LoVo (cell line): ENCODE results near the gene ZDHHC4.

Experiments
- DNase-seq: peaks from one replicate; pipeline ENCODE4 v3.0.0-alpha.2; 2016; ENCODE audit warnings: low spot score

The ZDHHC4 gene

DNA sequence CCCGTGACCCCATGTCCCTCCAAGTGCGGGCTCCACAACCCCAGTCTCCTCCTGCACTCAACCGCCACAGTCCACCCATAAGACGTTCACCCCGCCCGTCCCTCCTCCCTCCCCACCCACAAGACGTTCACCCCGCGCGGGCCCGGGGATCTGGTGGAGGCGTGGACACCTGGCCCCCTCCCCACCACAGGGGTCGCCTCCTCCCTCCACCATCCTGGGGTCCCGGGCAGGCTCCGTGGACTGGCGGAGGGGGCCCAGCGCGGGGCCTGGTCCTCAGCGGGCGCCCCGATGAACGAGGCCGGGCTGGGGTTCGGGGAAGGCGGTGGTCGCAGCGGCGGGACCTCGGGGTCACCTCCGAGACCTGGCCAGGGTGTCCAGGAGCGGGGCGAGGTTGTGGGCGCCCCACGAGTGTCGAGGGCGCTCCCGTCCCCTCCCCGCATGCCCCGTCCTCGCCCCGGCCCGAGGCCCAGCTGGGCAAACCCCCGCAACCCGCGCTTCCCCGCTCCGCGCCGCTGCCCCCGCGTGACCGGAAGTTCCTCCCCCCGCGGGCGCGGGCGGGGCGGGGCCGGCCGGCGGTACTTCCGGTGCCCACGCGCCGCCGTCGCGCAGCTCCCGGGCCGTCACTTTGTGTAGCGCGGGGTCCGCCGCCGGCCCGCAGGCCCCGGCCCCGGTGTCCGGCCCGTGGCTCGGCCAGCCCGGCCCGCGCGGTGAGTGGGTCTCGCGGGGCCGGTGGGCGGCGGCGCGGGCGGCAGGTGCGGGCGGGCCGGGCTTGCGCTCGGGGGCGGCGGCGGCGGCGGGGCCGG is 59.7 kb downstream of the ZDHHC4 start, which contains the start of gene ZNF316:
ZNF316 (plus strand) TSS at position 578 of the 803 bp plus-strand sequence. CDS start 5,092 bp downstream, outside the sequence.
- peak; percentile 77 for DNase-seq

DNA sequence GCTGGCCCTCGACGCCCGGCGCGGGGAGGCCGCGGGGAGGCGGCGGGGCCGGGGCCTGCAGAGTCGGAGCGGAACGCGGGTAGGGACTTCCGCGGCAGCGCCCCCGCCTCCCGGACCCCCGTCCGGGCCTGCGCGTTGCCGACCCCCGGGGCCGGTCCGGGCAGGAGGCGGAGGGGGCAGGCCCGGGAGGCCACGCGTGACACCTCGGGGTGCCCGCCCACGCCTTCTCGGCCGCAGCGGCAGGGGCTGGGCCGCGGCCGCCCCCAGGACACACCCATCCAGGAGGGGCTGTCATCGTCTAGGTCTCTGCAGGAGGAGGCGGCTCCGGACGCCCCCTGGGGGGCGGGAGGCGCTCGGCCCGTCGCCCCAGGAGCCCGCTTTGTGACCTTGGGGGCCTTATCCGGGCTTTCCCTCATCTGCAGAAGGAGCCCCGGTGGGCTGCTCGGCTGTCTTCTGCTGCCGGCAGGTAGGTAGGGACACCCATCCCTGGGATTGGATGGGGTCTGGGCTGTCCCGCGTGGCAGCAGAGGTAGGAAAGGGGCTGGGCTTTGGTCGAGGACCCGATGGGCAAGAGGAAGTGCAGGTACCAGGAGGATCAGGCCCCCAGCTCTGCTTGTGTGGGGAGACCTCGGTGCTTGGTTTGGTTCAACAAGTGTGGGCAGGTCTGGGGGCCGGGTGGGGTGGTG is 60.4 kb downstream of the ZDHHC4 start:
- DNase-seq: peak; percentile 38
